Activated CD4-positive, alpha-beta T cell treated with anti-CD3 and anti-CD28 coated beads, Interleukin-2, amount 50 U/mL, for 16 hours (primary cell): ENCODE measurements around the gene MSH6.

Experiments used
- DNase-seq: peaks from one replicate; pipeline ENCODE4 v3.0.0-alpha.2; 2020

Gene MSH6

GRCh38 chr2:47782671-47783485 is at the start of gene MSH6:
TSS of gene MSH6 (plus strand) at chr2:47783145. CDS start at chr2:47783234, 89 bp downstream.
- DNase-seq: peak; percentile 91

- no peak for DNase-seq
Observed at GRCh38 chr2:47735136-47735869, 47.6 kb upstream of the MSH6 start.

GRCh38 chr2:47735912-47736311 is 47.0 kb upstream of the MSH6 start:
- DNase-seq: no peak

DNA sequence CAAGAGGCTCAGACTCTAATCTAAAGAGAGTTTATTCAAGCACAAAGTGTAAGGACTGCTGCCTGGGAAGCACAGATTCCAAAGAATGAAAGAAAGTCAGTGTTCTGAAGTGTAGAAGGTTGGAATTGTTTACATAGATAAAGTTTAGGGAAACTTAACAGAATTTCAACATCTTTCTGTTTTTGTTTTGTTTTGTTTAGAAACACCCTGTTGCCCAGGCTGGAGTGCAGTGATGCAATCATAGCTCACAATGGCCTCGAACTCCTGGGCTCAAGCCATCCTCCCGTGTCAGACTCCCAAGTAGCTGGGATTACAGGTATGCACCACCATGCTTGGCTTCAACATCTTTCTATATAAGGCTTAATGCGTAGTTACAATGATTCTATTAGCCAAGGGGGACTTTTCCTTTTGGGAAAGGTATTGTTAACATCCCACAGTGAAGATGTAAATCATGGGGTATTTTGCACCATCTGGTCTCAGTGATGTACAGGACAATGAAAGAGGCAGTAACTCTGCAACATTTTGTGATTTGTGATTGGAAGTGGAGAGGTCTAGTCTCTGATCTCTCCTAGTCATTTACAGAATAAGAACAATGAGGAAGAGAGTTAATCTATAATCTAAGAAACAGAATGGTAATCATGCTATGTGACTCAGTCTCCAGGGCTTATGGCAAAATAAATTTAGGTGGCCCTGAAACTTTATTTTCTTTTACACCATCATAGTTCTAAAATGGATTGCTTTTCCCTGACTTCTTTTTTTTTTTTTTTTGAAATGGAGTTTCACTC is 45.6 kb upstream of the MSH6 start:
- DNase-seq: no peak

DNA sequence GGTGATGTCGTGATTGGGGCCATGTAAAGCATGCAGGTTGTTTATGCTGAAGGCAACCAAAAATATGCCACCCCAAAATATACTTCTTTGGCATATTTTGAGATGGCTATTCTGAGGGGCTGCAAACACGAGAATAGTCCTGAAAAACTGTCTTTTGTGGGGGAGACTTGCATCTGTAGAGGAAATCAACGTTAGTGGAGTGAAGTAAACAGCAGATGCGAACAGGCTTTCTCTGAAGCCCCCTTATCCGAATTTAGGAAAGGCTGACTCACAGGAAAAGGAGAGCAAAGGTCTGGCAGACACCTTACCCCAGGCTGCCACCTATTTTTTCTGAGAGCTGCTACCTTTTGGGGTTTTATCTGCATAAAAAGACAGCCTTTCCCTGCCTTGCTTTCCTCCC is 44.6 kb upstream of the MSH6 start:
- no peak for DNase-seq

GRCh38 chr2:47741101-47741500 is 41.8 kb upstream of the MSH6 start:
- DNase-seq: no peak

DNA sequence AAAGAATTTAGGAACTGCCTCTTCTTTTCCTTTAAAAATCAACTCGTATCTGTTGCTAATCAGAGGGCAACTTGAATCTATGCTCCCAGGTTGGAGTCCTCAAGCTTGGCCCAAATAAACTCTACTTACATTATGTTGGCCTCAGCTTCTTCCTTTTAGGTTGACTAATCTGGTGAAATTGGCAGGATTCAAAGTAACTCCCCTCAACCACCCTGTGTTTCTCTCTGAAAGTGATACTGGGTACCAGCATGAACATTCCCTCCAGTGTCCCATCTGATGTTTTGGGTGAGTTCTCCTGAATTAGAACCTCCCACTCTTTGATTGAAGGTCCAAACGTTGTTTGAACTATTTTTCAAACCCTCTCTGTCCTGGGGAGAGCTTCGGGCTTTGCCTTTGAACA is 41.3 kb upstream of the MSH6 start:
- no peak for DNase-seq

DNA sequence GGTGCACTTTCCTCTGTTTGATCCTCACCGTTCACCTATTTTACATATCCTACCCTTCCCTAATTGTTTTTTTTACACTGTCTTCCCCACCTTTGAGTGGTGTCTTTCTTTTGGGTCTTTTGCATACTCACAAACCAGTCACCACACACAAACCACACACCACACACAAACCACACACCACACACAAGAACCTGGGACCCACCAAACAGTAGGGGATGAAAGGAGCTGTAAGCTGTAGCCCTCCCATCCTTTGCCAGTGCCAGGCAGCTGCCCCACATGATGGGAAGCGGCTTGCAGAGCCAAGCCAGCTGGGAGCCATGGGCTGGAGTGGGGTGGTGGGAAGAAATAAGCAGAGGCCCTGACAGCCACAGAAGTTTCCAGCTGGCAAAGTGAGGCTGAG is 38.9 kb upstream of the MSH6 start:
- no peak for DNase-seq

DNA sequence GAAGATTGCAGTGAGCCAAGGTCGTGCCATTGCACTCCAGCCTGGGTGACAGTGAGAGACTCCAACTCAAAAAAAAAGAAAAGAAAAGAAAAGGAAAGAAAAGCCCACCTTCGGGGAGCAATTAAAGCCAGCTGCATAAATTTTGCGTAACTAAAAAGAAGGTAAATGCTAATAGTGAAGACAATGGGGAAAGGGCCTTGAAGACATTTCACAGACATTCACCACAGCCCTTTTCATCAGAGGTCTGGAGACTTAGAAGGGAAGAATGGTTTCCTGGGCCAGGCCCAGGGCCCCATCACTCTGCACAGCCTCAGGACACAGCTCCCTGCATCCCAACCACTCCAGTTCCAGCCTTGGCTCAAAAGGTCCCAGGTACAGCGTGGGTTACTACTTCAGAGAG is 35.1 kb upstream of the MSH6 start:
- no peak for DNase-seq

GRCh38 chr2:47751856-47752414 is 31.0 kb upstream of the MSH6 start:
- no peak for DNase-seq

- no peak for DNase-seq
Observed at GRCh38 chr2:47767497-47767844, 15.5 kb upstream of the MSH6 start.

DNA sequence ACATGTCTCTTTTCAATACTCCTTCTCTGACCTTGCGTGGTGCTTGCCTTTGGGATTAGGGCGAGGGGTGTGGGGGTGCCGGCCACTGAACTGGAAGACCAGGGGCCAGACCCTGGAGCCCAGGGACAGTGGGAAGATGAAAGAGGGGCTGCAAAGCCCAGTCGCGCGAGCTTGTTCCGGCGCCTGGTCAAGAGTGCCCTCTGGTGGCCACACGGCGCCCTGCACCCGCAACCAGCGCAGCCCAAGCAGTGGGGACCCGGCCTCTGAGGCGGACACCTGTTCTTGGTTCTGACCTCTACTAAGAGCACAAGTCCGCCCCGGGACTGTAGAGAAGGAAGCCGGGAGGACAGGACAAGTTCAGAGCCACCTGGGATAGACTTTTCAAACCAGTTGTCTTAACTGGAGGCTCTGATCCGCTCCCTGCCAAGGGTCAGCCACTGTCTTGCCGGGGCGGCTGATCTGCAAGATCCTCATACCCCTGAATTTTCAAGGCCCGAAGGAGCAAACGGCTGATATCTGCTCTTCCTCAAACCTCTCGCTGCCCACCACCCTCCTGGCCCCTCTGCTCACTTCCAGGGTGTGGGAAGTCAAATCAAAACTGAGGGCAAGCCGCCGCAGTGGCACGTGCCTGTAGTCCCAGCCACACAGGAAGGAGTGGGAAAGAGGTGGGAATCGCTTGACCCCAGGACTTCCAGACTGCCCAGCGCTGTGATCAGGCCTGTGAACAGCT is 14.9 kb upstream of the MSH6 start:
- peak; percentile 64 for DNase-seq

DNA sequence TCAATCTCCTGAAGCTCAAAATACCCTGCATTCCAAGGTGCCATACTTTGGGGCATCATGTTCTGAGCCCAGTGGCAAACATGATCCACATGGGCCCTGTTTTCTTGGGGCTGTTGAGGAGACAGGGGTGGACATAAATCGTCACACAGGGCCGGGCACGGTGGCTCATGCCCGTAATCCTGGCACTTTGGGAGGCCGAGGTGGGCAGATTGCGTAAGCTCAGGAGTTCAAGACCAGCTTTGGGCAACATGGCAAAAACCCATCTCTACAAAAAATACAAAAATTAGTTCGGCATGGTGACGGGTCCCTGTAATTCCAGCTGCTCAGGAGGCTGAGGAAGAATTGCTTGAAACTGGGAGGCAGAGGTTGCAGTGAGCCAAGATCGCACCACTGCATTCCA is 13.6 kb upstream of the MSH6 start:
- no peak for DNase-seq

- no peak for DNase-seq
Observed at GRCh38 chr2:47771211-47771610, 11.7 kb upstream of the MSH6 start.

DNA sequence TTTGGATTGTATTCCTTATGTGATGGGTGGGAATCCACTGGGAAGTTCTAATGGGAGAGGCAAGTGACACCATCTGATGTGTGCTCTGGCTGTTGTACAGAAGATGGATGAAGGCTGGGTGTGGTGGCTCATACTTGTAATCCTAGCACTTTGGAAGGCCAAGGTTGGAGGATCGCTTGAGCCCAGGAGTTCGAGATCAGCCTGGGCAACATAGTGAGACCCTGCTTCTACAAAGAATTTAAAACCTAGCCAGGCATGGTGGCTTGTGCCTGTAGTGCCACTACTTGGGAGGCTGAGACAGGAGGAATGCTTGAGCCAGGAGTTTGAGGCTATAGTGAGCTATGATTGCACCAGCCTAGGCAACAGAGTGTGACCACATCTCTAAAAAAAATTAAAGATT is 10.6 kb upstream of the MSH6 start:
- DNase-seq: no peak

GRCh38 chr2:47774567-47774966 is 8.4 kb upstream of the MSH6 start:
- no peak for DNase-seq

- DNase-seq: no peak
Observed at GRCh38 chr2:47777277-47777937, 5.5 kb upstream of the MSH6 start.

GRCh38 chr2:47778698-47779425 is 4.1 kb upstream of the MSH6 start:
- DNase-seq: no peak

GRCh38 chr2:47779426-47779790 is 3.5 kb upstream of the MSH6 start:
- no peak for DNase-seq

DNA sequence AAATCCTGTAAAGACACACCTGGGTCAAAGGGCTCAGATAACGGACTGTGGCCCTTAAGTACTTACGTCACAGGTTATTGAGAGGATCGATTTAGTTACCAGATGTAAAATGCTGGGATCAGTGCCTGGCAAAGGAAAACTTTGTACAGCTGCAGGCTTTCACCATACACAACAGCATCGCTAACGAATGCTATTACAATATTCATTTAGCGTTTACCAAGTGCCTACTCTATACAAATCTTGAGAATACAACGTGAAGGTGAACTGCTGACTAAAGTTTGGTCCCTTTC is 619 bp upstream of the MSH6 start:
- DNase-seq: no peak

DNA sequence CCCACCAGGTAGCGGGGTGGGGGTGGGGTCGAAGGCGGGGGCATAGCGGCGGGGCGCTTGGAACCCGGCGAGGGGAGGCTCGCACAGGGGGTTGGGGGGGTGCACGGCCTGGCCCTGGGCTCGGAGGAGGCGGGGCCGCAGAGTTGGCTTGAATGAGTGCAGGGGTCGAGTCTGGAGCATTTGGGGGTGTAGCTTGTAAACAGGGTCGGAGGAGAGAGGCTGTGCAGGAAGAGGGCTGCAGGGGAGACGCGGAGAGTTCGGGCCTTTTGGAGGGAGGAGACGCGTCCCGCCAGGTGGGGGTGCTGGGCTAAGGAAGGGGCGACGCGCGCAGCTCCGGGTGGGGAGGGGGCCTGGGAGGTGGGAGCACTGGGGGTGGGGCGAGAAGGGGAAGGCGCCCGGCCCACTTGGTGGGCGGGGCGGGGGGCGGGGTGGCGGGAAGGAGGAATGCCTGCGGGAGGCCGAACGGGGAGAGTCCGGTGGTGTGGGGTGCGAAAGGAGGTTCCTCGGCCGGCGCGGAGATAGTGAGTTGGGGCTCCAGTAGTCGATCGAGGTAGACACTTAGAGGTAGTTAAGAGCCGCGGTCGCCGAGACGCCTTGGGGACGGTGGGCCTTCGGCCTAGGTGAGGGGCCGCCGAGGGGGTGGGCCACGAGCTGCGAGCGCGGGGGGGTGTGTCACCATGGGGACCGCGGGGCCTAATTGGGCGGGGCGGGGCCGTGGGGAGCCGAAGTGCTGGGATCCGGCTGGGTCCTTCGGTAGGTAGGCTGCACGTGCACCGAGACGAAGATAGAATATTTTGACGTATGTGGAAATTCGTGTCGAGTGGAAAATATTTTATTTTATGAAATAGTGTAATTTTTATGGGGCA is 774 bp downstream of the MSH6 start:
- peak; percentile 73 for DNase-seq
